ENCODE measurements around the gene CREB3L1. TPM values are rescaled to one million over a fixed set of nuclear protein-coding genes. Genes with fewer than 3 reads are reported as not detected.

Gene CREB3L1
- total RNA-seq, 1 donor from 2014 or later, result 40.9 TPM

DNA sequence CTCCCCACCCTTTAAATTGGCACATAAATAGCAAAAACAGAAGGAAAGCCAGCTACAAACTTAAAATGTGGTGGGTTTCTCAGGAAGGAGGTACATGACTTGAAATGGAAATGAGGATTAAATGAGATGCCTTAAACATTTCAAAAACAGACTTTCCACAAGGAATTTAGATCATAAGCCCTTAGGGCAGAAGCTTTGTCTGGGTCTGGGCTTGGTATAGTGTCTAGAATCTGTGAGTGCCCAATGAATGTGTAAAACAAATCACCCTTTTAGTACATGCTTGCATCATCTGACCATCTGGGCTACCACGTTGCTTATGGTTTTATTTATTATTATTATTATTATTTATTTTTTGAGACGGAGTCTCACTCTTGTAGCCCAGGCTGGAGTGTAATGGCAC lies 37.1 kb upstream of the CREB3L1 start:
- Histone ChIP-seq H3K36me3 (no peaks in the 10 kb centered on the region), H3K9me3 (replicated peaks) (peaks cover 6% of the 10 kb centered on the region), H3K27me3 (ENCODE audit: low read depth) (no peaks in the 10 kb centered on the region), H3K4me3 (no peak overlapping the region), H3K27ac (replicated peaks) (peak overlapping the region; percentile 96), H3K4me1 (peaks cover 49% of the 10 kb centered on the region)
- TF ChIP-seq, protein P1, sequence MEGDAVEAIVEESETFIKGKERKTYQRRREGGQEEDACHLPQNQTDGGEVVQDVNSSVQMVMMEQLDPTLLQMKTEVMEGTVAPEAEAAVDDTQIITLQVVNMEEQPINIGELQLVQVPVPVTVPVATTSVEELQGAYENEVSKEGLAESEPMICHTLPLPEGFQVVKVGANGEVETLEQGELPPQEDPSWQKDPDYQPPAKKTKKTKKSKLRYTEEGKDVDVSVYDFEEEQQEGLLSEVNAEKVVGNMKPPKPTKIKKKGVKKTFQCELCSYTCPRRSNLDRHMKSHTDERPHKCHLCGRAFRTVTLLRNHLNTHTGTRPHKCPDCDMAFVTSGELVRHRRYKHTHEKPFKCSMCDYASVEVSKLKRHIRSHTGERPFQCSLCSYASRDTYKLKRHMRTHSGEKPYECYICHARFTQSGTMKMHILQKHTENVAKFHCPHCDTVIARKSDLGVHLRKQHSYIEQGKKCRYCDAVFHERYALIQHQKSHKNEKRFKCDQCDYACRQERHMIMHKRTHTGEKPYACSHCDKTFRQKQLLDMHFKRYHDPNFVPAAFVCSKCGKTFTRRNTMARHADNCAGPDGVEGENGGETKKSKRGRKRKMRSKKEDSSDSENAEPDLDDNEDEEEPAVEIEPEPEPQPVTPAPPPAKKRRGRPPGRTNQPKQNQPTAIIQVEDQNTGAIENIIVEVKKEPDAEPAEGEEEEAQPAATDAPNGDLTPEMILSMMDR (IDR thresholded peaks at IDR 0.05; ENCODE audit: borderline replicate concordance), result no peak
- DNase-seq, result no peak
- intact Hi-C loops (cut with micrococcal nuclease), result loop anchor here (10.0 kb wide), 1 partner anchor 54 kb away; no protein-coding TSS in a partner anchor

DNA sequence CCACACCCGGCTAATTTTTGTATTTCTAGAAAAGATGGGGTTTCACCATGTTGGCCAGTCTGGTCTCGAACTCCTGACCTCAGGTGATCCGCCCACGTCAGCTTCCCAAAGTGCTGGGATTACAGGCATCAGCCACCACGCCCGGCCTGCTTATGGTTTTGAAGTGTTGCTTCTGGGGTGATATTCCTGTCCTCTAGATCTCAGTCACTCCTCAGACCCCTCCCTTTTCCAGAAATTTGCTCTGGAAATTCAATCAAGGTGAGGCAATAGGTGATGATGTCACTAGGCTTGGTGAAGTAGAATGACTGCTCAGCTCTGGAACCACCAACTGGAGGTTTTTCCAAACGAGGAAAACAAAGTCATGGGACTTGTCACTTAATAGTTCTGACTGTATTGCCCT lies 36.6 kb upstream of the CREB3L1 start:
- intact Hi-C loops (cut with micrococcal nuclease), result loop anchor here (10.0 kb wide), 1 partner anchor 54 kb away; no protein-coding TSS in a partner anchor
- no peak overlapping the region for H3K27ac ChIP-seq (replicated peaks)
- H3K4me3 ChIP-seq, result no peak overlapping the region
- H3K4me1 ChIP-seq, result peaks cover 49% of the 10 kb centered on the region
- no peaks in the 10 kb centered on the region for H3K36me3 ChIP-seq
- TF ChIP-seq, protein P1 (IDR thresholded peaks at IDR 0.05; ENCODE audit: borderline replicate concordance), result no peak
- no peak for DNase-seq
- H3K27me3 ChIP-seq (ENCODE audit: low read depth), result no peaks in the 10 kb centered on the region
- peaks cover 3% of the 10 kb centered on the region for H3K9me3 ChIP-seq (replicated peaks)

DNA sequence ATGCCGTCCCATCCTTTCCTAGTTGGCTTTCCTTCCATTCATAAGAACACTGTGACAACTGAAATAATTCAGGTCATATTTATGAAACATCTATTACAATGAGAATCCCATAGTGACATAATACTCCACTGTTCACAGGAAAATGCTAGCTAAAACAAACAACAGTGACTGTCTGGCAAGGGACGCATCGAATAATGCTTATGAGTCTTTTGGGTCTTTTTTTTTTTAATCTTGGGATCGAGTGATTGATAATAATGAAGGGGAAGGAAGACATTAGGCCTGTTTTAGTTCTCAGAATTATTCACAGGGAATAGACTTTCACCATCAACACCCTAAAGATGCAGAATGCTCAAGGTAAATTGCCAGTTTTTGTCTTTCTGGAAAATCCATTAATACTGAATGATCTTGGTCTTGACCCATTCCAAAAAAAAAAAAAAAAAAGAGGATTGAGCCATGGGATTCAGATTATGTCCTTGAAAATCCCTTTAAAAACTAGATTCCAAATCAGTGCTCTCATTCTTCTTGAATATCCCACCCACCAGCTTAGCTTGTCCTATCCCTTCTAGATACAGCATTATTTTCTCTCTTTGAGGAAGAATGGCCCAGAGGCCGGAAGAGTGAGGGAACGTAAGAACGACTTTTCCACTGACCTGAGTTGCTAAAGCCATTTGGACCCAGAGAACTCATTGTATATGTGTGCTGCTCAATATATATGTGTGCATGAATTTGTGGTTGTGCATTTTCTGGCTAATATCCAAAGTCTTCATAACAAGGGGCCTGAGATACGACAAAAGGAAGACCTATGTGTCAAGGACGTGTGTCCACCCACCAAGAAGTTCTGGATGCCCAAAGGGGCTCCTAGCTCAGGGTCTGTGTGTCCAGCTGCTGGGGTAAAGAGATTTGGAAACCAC lies 35.2 kb upstream of the CREB3L1 start:
- Histone ChIP-seq H3K4me1 (peaks cover 43% of the 10 kb centered on the region), H3K9me3 (replicated peaks) (no peaks in the 10 kb centered on the region), H3K36me3 (no peaks in the 10 kb centered on the region), H3K27me3 (ENCODE audit: low read depth) (no peaks in the 10 kb centered on the region), H3K4me3 (peak overlapping the region; percentile 68), H3K27ac (replicated peaks) (peak overlapping the region; percentile 92)
- TF ChIP-seq, protein P1 (IDR thresholded peaks at IDR 0.05; ENCODE audit: borderline replicate concordance), result no peak
- DNase-seq, result no peak
- intact Hi-C loops (cut with micrococcal nuclease), result loop anchor here (10.0 kb wide), 1 partner anchor 53 kb away; no protein-coding TSS in a partner anchor

DNA sequence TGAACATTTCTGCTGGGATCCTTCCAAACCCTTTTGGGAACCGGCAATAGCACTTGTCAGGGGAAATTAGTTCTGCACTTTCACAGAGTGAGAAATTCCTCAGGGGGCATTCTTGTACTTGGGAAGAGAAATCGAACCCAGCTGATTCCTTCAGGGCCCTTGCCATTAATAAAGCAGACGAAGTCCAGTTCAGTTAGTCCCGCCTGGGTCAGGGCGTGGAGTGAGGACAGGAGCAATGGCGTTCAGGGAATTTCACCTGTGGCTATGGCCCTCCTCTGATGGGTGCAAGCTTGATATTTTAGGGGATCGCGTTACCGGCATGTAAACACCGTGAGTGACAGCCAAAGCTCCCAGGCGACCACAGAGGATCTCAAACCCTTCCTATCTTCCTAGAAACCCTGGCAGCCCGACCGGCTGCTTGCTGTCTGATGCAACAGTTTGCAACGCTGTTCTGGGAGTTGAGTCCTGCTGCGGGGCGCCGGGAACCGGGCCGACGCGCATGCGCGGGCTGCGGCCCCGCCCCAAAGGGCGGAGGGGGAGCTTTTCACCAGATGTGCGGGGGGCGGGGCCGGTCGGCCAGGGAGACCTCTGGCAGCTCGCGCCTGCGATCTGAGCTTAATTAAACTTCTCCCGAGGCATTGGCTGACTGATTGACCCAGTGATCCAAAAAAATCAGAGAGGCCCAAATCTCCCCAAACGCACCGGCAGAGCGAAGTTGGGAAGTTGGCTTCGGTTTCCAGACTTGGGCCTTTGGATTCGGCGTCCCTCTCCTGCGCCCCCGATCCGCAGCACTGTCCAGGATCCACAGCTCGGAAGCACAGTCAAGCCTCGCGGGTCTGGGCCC lies 34.3 kb upstream of the CREB3L1 start:
- Histone ChIP-seq H3K27ac (replicated peaks) (peak overlapping the region; percentile 92), H3K27me3 (ENCODE audit: low read depth) (no peaks in the 10 kb centered on the region), H3K4me1 (peaks cover 34% of the 10 kb centered on the region), H3K9me3 (replicated peaks) (no peaks in the 10 kb centered on the region), H3K36me3 (no peaks in the 10 kb centered on the region), H3K4me3 (peak overlapping the region; percentile 68)
- peak; percentile 96 for DNase-seq
- TF ChIP-seq, protein P1 (IDR thresholded peaks at IDR 0.05; ENCODE audit: borderline replicate concordance), result no peak
- intact Hi-C loops (cut with micrococcal nuclease), result loop anchor here (10.0 kb wide), 1 partner anchor 52 kb away; no protein-coding TSS in a partner anchor

DNA sequence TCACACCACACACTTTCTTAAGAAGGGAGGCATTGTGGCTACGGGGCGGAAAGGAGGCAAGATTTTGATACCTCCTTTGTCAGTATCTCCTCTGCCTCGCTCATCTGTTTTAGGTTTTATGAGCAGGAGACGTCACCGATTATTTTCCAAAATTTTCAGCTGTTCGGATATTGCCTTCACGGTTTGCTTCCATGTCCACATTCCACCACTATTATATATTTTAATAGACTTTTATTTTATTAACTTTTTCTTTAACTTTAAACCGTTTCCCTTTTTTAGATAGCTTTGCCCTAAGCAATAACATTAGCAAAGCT lies 33.7 kb upstream of the CREB3L1 start:
- H3K9me3 ChIP-seq (replicated peaks), result no peaks in the 10 kb centered on the region
- H3K4me3 ChIP-seq, result peak overlapping the region; percentile 68
- no peak for DNase-seq
- peaks cover 29% of the 10 kb centered on the region for H3K4me1 ChIP-seq
- intact Hi-C loops (cut with micrococcal nuclease), result loop anchor here (10.0 kb wide), 1 partner anchor 51 kb away; no protein-coding TSS in a partner anchor
- TF ChIP-seq, protein P1 (IDR thresholded peaks at IDR 0.05; ENCODE audit: borderline replicate concordance), result no peak
- no peaks in the 10 kb centered on the region for H3K27me3 ChIP-seq (ENCODE audit: low read depth)
- peak overlapping the region; percentile 92 for H3K27ac ChIP-seq (replicated peaks)
- no peaks in the 10 kb centered on the region for H3K36me3 ChIP-seq

Data from left ventricle myocardium inferior (tissue), 1 donor.